ENCODE data around the gene SLA2.

DNA sequence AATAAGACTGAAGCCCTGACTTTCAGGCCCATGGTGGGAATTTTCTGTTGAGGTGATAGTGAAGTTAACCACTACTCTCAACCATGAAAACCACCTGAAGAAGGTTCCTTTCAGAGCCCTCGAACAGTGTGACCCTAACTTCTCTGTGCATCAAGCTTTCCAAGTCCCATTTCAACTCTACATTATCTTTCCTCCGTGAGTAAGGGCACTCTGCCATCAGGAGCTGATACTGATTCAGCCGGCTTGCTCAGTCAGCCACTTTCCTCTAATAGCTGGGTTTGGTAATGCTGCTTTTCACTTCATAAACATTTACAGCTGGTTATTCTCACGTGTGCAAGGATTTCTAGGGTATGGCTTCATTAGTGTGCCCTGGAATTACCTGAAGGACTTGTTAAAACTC, 10.7 kb upstream of the SLA2 start:
- TF ChIP-seq, protein P1, sequence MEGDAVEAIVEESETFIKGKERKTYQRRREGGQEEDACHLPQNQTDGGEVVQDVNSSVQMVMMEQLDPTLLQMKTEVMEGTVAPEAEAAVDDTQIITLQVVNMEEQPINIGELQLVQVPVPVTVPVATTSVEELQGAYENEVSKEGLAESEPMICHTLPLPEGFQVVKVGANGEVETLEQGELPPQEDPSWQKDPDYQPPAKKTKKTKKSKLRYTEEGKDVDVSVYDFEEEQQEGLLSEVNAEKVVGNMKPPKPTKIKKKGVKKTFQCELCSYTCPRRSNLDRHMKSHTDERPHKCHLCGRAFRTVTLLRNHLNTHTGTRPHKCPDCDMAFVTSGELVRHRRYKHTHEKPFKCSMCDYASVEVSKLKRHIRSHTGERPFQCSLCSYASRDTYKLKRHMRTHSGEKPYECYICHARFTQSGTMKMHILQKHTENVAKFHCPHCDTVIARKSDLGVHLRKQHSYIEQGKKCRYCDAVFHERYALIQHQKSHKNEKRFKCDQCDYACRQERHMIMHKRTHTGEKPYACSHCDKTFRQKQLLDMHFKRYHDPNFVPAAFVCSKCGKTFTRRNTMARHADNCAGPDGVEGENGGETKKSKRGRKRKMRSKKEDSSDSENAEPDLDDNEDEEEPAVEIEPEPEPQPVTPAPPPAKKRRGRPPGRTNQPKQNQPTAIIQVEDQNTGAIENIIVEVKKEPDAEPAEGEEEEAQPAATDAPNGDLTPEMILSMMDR (IDR thresholded peaks at IDR 0.05; ENCODE audit: poor library complexity), result no peak
- no peak for TF ChIP-seq EZH2phosphoT487 (IDR thresholded peaks at IDR 0.05; ENCODE audit: low read depth, severe bottlenecking, unreplicated experiment)
